ENCODE measurements around the gene FOXR1.

The FOXR1 gene, protein sequence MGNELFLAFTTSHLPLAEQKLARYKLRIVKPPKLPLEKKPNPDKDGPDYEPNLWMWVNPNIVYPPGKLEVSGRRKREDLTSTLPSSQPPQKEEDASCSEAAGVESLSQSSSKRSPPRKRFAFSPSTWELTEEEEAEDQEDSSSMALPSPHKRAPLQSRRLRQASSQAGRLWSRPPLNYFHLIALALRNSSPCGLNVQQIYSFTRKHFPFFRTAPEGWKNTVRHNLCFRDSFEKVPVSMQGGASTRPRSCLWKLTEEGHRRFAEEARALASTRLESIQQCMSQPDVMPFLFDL

GRCh38 chr11:118971646-118972045 is at the start of gene FOXR1:
FOXR1 (plus strand) TSS chr11:118971761; CDS start chr11:118971932, 171 bp downstream.
- DNase-seq: no peak

GRCh38 chr11:118921929-118922744 is 49.4 kb upstream of the FOXR1 start:
- peak; percentile 88 for DNase-seq

DNA sequence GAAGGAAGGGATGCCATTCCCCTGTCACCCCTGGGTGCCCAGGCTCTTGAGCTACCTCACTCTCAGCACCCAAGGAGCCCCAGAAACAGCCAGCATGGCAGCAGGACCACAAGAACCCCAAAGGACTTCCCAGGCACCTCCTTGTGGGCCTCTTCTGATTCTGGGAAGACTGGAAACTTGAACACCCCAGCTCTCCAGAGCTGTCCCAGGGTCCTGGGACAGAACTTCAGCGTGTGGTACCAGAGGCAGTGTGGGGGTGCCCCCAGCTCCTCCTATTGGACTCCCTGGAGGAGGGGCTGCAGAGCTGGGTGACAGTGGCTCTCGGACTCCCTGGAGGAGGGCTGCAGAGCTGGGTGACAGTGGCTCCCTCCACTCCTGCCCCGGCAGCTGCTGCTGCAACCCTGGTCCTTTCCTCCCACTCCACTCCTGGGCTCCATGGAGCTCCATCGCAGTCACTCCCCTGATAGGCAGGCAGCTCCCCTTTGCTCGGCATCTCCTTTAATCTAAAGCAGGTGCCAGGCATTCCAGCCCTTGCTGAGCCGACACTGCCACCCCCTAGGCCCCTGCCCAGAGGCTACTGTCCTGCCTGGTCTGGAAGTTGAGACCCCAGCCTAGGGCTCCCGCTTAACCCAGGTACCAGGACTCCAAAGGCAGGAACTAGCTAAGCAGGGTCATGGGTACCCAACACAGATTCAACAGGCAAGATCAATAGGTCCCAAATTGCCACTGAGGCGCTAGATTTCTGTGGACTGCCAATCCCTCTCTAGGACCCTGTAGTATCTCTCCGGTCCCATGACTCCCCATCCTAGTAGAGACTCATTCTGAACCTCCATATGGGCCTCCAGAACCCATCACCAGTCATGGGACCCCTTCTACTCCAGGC is 48.6 kb upstream of the FOXR1 start:
- no peak for DNase-seq

GRCh38 chr11:118923721-118924587 is 47.6 kb upstream of the FOXR1 start:
- DNase-seq: peak; percentile 34

DNA sequence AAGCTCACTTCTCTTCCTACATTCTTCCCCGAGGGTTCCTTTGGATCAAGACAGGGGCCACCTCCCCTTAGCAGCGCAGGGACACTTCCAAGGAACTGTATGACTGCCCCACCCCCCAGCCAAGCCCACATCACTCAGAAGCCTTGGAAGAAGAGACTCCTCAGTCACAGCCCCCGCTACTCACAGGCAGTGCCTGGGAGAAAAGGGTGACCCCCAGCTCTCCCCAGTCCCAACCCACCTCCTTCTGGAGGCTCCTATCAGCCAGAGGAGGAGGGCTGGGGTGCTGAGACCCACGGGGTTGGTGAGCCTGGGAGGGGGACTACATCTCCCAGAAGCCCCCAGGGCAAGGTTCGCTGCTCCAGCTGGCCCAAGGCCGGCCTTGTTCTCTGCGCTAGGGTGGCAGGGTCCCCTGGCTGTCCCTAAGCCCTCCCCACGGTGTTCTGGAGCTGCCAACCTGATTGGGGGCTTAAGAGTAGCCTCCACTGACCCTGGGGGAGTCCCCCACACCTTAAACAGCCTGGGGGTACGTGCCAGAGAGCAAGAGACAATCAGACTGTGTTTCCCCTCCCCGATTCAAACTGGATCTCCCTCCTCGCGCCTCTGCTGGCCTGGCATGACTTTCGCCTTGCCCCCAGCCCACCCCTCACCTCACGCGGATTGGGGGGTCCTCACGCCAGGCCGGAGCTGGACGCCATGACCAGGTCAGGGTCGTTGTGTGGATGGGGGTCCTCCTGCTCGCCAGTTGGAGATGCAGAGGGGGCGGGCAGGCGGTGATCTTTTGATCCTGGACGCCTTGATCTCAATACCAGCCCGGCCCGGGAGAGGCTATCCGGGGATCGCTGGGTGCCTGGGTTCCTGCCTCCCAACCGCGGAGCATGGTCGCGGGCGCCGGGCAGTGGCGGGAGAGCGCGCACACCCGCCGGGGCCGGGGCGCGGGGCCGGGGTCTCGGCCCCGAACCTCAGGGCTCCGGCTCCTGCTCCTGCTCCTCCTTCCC is 46.7 kb upstream of the FOXR1 start:
- DNase-seq: peak; percentile 47

DNA sequence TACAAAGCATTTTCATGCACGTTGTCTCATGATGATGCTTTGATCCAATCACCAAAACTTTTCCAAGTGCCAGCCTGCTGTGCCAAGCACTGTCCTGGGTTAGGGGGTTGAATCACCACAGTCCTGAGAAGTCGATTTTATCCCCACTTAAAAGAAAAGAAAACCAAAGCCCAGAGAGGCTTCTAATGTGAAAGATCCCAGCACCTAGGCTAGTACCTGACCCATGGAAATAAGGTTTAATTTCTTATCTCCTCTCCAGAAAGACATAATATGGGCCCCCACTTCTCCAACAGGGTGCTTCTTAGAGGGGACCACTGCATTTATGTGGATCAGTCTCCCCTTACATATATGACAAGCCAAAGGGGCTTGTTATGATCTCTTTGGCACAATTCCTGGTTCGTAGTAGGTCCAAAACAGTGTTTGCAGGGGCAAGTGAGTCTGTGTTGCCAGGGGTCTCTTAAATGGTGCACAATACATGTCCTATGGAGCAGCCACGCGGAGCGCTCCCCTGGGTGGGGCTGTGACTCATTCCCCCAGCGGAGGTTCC is 43.9 kb upstream of the FOXR1 start:
- DNase-seq: no peak

- DNase-seq: peak; percentile 94
Measured at GRCh38 chr11:118928101-118928869, 43.3 kb upstream of the FOXR1 start.

GRCh38 chr11:118928870-118929500 is 42.6 kb upstream of the FOXR1 start:
- DNase-seq: peak; percentile 63

DNA sequence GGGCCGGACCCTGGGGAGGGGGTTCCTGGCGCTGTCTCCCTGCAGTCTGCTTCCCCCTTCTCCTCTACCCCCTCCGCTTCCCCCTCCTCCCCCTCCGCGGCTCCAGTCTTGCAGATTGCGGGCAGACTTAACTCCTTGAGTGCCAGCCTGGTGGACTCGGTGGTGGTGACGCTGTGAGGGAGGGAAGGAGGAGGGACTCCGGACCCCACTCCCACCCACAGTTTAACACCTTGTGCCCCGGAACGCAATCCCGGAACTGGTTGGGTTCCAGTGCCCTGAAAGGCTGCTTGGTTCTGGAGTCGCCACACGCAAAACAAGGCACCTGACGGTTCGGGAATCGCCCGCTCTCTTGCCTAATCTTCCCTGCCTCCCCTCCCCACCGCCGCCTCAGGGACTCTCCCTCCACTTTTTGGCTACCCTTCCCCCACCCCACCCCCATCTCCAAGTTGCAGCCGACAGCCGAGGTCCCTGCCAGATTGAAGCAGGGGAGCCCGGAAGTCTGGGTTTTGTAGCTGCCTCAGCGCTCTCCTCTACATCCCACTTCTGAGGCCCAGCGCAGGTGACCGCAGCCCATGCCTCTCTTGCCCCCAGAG is 42.0 kb upstream of the FOXR1 start:
- DNase-seq: peak; percentile 83

DNA sequence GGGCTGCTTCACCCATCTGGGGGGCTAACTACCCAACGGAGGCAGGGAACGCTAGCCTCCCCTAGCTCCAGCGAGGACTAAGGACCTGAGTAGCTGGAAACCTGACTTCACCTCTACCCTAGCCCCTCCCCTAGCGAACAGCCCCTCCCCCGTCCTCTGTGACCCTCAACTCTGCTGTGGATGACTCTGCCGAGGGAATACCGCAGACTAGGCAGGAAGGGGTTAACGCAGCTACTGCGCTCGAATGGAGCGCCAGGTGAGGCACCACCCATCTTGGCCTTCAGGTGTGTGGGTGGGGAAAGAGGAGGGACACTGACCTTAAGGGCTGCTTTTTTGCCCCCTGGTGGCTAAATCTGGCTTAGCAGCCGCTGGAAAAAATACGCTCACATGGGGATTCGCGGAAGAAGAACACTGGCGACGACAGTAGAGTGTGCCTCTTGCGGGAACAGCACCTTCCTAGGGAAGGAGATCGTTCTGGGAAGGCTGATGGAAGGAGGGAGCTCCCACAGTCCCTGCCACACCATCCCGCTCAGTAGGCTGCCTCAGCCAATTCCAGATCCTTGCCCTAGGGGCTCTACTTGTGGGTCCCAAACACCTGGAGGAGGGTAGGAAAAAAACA is 41.4 kb upstream of the FOXR1 start:
- DNase-seq: peak; percentile 78

DNA sequence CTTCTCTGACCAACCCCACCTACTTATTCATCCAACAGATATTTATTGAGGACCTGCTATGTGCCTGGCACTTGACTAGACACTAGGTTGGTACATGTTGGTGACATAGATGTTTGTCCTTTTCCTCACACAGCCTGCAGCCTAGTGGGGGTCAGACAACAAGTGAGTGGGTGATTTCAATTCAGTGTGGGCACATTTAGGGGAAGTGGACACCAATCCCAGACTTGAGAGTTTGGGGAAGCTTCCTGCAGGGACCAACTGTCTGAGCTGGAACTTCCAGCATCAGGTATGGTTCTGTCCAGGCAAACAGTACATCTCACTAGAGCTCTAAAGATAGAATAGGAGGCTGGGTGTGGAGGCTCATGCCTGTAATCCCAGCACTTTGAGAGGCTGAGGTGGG is 40.0 kb upstream of the FOXR1 start:
- DNase-seq: no peak

- DNase-seq: no peak
Measured at GRCh38 chr11:118933486-118933885, 38.1 kb upstream of the FOXR1 start.

DNA sequence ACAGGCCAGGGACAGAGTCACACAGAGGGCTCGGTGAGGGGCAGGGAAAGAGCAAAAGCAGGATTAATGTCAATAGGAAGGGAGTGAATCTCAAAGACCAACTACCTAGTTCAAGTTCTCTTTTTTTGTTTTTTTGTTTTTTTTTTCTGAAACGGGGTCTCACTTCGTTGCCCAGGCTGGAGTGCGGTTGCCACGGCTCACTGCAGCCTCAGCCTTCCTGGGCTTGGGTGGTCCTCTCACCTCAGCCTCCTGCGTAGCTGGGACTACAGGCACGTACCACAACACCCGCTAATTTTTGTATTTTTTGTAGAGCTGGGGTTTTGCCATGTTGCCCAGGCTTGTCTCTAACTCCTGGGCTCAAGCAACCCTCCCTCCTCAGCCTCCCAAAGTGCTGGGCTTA is 36.2 kb upstream of the FOXR1 start:
- no peak for DNase-seq

GRCh38 chr11:118938491-118939403 is 32.8 kb upstream of the FOXR1 start:
- DNase-seq: peak; percentile 86

GRCh38 chr11:118939404-118939915 is 32.1 kb upstream of the FOXR1 start:
- DNase-seq: no peak

GRCh38 chr11:118939953-118940598 is 31.5 kb upstream of the FOXR1 start:
- no peak for DNase-seq

GRCh38 chr11:118947091-118947490 is 24.5 kb upstream of the FOXR1 start:
- DNase-seq: no peak

All from EL (cell line).